Measurements from ENCODE around the gene SLC17A1.

SLC17A1 gene

GRCh38 chr6:25831532-25832306 lies at the start of gene SLC17A1:
Gene SLC17A1 (minus strand): TSS chr6:25832052. CDS start chr6:25830557, 1,495 bp downstream.
- Histone ChIP-seq H3K36me3 (replicated peaks) (no peaks in the 10 kb centered on the region), H3K27me3 (replicated peaks) (no peaks in the 10 kb centered on the region), H3K27ac (no peak within 1 kb of the TSS), H3K4me3 (ENCODE audit: low read depth, low read length) (no peak within 1 kb of the TSS)
- TF ChIP-seq CTCF (IDR thresholded peaks at IDR 0.05; ENCODE audit: low read depth, low read length, missing control alignments), result no peak
- in situ Hi-C loops (cut with HindIII; ENCODE audit: low pct_ligation_motif_present, low sequenced_read_pairs), result no loop called here
- no peak for DNase-seq

DNA sequence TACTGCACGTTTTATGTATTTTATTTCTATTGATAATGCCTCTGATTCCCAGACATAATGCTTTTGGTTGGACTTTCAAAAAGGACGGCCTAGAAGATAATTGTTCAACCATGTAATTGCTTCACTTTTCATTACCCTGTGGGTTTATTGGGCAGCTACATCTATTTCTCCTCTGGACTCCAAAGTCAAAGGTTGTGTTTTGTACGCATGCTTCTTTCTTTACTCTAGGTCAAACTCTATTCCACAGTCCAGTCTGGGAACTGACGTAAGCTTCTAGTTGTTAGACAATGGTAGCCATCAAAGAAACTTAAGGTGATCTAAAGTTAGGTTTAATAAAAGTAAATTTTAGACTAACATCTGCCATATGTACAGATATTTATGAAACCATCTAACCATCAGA lies 48.7 kb upstream of the SLC17A1 start:
- Histone ChIP-seq H3K36me3 (replicated peaks) (no peaks in the 10 kb centered on the region), H3K27me3 (replicated peaks) (no peaks in the 10 kb centered on the region), H3K4me3 (ENCODE audit: low read depth, low read length) (no peak overlapping the region), H3K27ac (no peak overlapping the region)
- no peak for DNase-seq
- no peak for TF ChIP-seq CTCF (IDR thresholded peaks at IDR 0.05; ENCODE audit: low read depth, low read length, missing control alignments)
- in situ Hi-C loops (cut with HindIII; ENCODE audit: low pct_ligation_motif_present, low sequenced_read_pairs), result no loop called here

DNA sequence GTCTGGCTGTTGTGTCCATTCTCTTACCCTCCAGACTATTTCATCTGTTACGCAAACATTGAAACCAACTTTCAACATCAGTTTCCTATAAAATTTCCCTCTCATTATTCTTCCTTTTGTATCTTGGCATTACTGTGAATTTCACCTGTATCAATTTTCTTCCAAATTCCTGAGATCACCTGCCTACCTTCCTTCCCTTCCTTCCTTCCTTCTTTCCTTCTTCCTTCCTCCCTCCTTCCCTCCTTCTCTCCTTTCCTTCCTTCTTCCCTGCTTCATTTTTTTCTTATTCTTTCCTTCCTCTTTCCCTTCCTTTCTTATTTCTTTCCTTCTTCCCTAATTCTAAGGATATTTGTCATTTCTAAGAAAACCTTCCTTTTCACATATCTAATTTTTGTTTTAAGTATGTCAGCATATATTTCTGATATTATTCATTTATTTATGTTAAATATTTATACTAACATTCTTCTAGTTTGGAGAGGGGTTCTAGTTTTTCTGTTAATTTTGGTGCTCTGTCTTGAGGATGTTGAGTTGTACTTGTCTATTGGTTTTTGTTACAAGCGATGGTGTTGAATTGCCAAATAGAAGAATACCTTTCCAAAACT lies 47.0 kb upstream of the SLC17A1 start:
- Histone ChIP-seq H3K27ac (no peak overlapping the region), H3K4me3 (ENCODE audit: low read depth, low read length) (no peak overlapping the region), H3K27me3 (replicated peaks) (no peaks in the 10 kb centered on the region), H3K36me3 (replicated peaks) (no peaks in the 10 kb centered on the region)
- no peak for TF ChIP-seq CTCF (IDR thresholded peaks at IDR 0.05; ENCODE audit: low read depth, low read length, missing control alignments)
- DNase-seq, result no peak
- in situ Hi-C loops (cut with HindIII; ENCODE audit: low pct_ligation_motif_present, low sequenced_read_pairs), result no loop called here

GRCh38 chr6:25875926-25876602 lies 44.2 kb upstream of the SLC17A1 start:
- DNase-seq, result no peak
- H3K36me3 ChIP-seq (replicated peaks), result no peaks in the 10 kb centered on the region
- no peak for TF ChIP-seq CTCF (IDR thresholded peaks at IDR 0.05; ENCODE audit: low read depth, low read length, missing control alignments)
- H3K27me3 ChIP-seq (replicated peaks), result no peaks in the 10 kb centered on the region
- in situ Hi-C loops (cut with HindIII; ENCODE audit: low pct_ligation_motif_present, low sequenced_read_pairs), result no loop called here
- H3K4me3 ChIP-seq (ENCODE audit: low read depth, low read length), result no peak overlapping the region
- no peak overlapping the region for H3K27ac ChIP-seq

GRCh38 chr6:25875563-25875905 lies 43.7 kb upstream of the SLC17A1 start:
- Histone ChIP-seq H3K27ac (no peak overlapping the region), H3K4me3 (ENCODE audit: low read depth, low read length) (no peak overlapping the region), H3K36me3 (replicated peaks) (no peaks in the 10 kb centered on the region), H3K27me3 (replicated peaks) (no peaks in the 10 kb centered on the region)
- in situ Hi-C loops (cut with HindIII; ENCODE audit: low pct_ligation_motif_present, low sequenced_read_pairs), result no loop called here
- TF ChIP-seq CTCF (IDR thresholded peaks at IDR 0.05; ENCODE audit: low read depth, low read length, missing control alignments), result no peak
- no peak for DNase-seq

All from brain microvascular endothelial cell (primary cell).